ENCODE measurements around the gene TAS2R39.
A peak's percentile ranks its signal among the peaks of the same experiment; 100 is the strongest.
"Not testable (repeated sequence)": the region's sequence is repeated elsewhere in the genome, so short reads cannot be mapped to it uniquely, and the experiment has no call there.

The TAS2R39 gene

GRCh38 chr7:143183024-143183423 is at the start of gene TAS2R39:
TSS of gene TAS2R39 (plus strand) at chr7:143183419. CDS start at chr7:143183419, 0 bp downstream.
- DNase-seq: no peak

GRCh38 chr7:143147070-143147469 is 36.1 kb upstream of the TAS2R39 start:
- no peak for DNase-seq

GRCh38 chr7:143148050-143148449 is 35.2 kb upstream of the TAS2R39 start:
- no peak for DNase-seq

- DNase-seq: no peak
These were observed 34.6 kb upstream of the TAS2R39 start for GRCh38 chr7:143148651-143149050.

GRCh38 chr7:143150696-143151095 is 32.5 kb upstream of the TAS2R39 start:
- DNase-seq: not testable (repeated sequence)

GRCh38 chr7:143158617-143159016 is 24.6 kb upstream of the TAS2R39 start:
- DNase-seq: not testable (repeated sequence)

GRCh38 chr7:143171697-143172096 is 11.5 kb upstream of the TAS2R39 start:
- no peak for DNase-seq

GRCh38 chr7:143172354-143172753 is 10.9 kb upstream of the TAS2R39 start:
- DNase-seq: no peak

GRCh38 chr7:143176128-143176527 is 7.1 kb upstream of the TAS2R39 start:
- no peak for DNase-seq

- DNase-seq: no peak
These were observed 5.7 kb upstream of the TAS2R39 start for GRCh38 chr7:143177374-143178119.

- DNase-seq: not testable (repeated sequence)
These were observed 2.4 kb upstream of the TAS2R39 start for GRCh38 chr7:143180771-143181170.

- no peak for DNase-seq
These were observed 1.9 kb upstream of the TAS2R39 start for GRCh38 chr7:143181349-143181748.

- DNase-seq: no peak
These were observed 2.3 kb downstream of the TAS2R39 start for GRCh38 chr7:143185551-143185950.

GRCh38 chr7:143188994-143189393 is 5.8 kb downstream of the TAS2R39 start:
- no peak for DNase-seq

- DNase-seq: no peak
These were observed 10.7 kb downstream of the TAS2R39 start for GRCh38 chr7:143193880-143194279.

- DNase-seq: no peak
These were observed 15.8 kb downstream of the TAS2R39 start for GRCh38 chr7:143199040-143199439.

- no peak for DNase-seq
These were observed 18.9 kb downstream of the TAS2R39 start for GRCh38 chr7:143202161-143202560.

- no peak for DNase-seq
These were observed 20.2 kb downstream of the TAS2R39 start for GRCh38 chr7:143203386-143203785.

GRCh38 chr7:143205560-143206293 is 22.5 kb downstream of the TAS2R39 start:
- peak; percentile 5 for DNase-seq

GRCh38 chr7:143210541-143210940 is 27.3 kb downstream of the TAS2R39 start:
- DNase-seq: no peak

- DNase-seq: not testable (repeated sequence)
These were observed 30.3 kb downstream of the TAS2R39 start for GRCh38 chr7:143213478-143213877.

GRCh38 chr7:143214789-143215679 is 31.8 kb downstream of the TAS2R39 start:
- peak; percentile 76 for DNase-seq

GRCh38 chr7:143216151-143216550 is 32.9 kb downstream of the TAS2R39 start:
- peak; percentile 24 for DNase-seq
